ENCODE data around the gene SLC25A21.
"Not testable (repeated sequence)": the region's sequence is repeated elsewhere in the genome, so short reads cannot be mapped to it uniquely, and the experiment has no call there.

The SLC25A21 gene

DNA sequence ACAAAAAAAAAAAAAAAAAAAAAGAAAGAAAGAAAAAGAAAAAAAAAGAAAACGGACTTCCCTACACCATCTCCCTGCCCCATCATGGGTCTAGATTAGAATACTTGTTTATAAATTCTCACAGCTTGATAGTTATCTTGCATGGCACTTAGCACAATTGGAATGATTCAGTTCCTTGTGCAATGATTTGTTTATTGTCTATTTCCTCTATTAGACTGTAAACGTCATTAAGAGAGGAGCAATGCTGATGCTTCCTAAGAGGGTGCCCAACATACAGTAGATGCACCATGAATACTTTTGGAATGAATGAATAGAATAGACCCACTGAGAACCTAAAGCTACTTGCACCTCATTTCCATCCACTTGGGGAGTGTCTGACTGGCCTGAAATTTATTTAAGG, 469.9 kb downstream of the SLC25A21 start:
- no peak for DNase-seq (ENCODE audit: low read depth)

DNA sequence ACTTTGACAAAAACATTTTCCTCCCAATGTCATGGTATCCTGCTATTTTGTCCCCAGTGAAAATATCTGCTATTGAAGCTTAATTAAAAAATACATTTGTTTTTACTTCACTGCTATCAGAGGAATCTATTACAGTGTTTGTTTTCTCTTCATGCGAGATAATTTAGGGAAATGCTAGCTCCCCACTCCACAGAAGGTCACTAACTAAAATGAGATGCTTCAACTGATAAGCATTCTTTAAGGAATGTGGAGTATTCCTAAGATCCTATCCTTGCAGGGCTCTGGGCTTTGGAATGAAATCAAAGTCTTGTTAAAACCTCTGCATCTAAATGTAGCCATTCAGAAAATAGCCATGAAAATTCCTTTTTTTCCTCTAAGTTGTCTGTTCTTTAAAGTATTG, 471.3 kb downstream of the SLC25A21 start:
- DNase-seq (ENCODE audit: low read depth), result no peak

GRCh38 chr14:36700651-36701050, 471.8 kb downstream of the SLC25A21 start:
- DNase-seq (ENCODE audit: low read depth), result no peak

GRCh38 chr14:36699420-36699819, 473.0 kb downstream of the SLC25A21 start:
- not testable (repeated sequence) for DNase-seq (ENCODE audit: low read depth)

GRCh38 chr14:36690311-36691040, 481.9 kb downstream of the SLC25A21 start:
- no peak for DNase-seq (ENCODE audit: low read depth)

GRCh38 chr14:36684946-36685345, 487.5 kb downstream of the SLC25A21 start:
- no peak for DNase-seq (ENCODE audit: low read depth)

DNA sequence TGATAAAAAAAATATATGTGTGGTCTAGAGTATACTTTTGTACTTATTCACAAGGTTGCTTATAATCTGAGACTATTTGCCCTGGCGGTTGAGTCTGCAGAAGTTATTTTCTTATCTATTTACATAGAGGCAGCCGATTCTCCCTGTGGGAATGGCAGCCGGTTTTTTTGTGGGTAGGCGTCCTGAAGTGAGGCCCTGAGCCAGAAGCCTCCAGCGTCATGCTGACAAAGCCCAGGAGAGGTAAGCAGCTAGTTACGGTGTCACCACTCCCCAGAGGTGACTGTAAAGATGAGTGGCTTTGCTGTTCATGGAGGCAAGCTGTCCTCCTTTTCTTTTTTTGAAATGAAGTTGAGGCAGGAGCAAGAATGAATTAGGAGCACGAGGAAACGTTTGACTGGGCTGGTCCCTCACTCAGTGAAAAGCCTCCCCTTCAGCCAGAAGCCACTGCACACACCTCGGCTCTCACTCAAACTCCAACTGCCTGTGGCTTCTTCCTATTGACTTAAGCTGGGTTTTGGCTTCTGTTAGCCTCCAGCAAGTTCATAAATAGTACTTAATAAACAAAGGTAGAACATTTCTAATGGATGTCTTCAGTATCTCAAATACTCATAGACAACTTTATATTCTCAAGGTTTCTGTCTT, 489.2 kb downstream of the SLC25A21 start:
- DNase-seq (ENCODE audit: low read depth), result no peak

GRCh38 chr14:36682338-36682737, 490.1 kb downstream of the SLC25A21 start:
- DNase-seq (ENCODE audit: low read depth), result no peak

GRCh38 chr14:36676236-36676635, 496.2 kb downstream of the SLC25A21 start:
- DNase-seq (ENCODE audit: low read depth), result no peak

GRCh38 chr14:36675581-36675980, 496.8 kb downstream of the SLC25A21 start:
- no peak for DNase-seq (ENCODE audit: low read depth)

GRCh38 chr14:36674659-36675058, 497.7 kb downstream of the SLC25A21 start:
- DNase-seq (ENCODE audit: low read depth), result no peak

GRCh38 chr14:36672095-36672494, 500.3 kb downstream of the SLC25A21 start:
- DNase-seq (ENCODE audit: low read depth), result no peak

- no peak for DNase-seq (ENCODE audit: low read depth)
These were observed 501.3 kb downstream of the SLC25A21 start for GRCh38 chr14:36671149-36671548.

GRCh38 chr14:36667679-36668078, 504.7 kb downstream of the SLC25A21 start:
- no peak for DNase-seq (ENCODE audit: low read depth)

DNA sequence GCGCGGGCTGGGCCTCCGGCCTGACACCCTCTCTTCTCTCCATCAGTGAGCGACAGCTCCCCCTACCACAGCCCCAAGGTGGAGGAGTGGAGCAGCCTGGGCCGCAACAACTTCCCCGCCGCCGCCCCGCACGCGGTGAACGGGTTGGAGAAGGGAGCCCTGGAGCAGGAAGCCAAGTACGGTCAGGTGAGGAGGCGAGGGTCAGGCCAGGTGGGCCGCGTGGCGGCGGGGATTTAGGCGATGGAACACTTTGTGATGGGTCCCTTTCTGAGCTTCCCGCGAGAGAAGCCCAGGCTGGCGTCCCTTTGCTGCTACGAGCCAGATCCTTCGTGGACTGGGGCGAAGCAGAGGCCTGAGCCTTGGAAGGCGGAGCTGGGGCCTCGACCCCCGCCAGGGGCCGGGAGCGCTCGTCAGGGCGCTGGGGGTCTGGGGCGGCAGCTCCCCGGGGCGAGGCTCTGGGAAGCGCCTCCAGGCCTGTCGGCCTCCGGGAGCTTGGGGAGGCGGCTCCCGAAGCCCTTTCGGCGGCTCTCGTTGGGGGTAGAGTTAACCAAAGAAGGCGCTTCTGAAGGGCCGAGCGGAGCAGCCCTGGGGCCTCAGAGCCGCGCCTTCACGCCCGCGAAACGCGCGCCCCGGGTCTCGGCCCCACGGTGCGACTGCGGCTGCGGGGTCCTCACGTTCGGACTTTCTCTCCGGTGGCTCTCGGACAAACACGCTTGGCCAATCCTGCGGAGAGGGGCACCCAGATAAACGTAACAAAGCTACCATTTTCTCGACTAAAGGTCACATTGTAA, 505.8 kb downstream of the SLC25A21 start:
- DNase-seq (ENCODE audit: low read depth), result no peak

- no peak for DNase-seq (ENCODE audit: low read depth)
These were observed 506.5 kb downstream of the SLC25A21 start for GRCh38 chr14:36665887-36666415.

GRCh38 chr14:36664322-36665193, 507.8 kb downstream of the SLC25A21 start:
- no peak for DNase-seq (ENCODE audit: low read depth)

DNA sequence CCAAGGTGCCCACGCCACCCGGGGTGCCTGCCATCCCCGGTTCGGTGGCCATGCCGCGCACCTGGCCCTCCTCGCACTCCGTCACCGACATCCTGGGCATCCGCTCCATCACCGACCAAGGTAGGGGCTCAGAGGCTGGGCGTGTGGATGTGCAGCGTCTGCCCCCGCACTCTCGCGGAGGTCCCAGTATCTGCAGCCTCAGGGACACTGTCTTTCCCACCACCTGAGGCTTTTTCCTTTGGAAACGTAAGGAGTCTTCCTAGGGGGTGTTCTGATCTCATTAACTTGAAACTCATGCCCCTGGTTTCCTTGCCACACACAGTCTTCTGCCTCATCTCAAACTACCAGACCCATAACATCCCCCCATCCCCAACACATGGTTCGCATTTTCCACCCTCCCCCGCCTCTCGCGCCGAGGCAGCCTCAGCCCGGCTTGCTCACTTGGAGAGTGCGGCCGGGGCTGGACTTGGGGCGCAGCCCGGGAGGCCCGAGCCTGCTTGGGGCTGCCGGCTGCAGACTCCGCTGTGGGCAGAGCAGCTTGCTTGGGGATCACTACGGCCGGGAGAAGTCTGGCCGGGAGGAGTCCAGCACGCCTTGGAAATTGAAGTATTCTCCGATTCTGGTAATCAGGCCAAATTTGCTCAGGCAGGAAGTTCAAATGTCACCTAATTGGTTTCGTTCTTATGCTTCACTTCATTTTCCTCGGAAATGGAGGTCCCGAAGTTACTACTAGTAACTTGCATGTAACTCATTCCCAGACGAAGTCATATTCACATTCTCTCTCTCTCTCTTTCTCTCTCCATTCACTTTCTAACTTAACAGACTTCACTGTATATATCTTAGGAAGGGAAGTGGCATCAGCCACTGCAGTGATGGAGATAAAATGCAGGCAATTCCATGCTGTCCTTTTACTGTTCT, 508.7 kb downstream of the SLC25A21 start:
- no peak for DNase-seq (ENCODE audit: low read depth)

GRCh38 chr14:36662543-36663403, 509.6 kb downstream of the SLC25A21 start:
- no peak for DNase-seq (ENCODE audit: low read depth)

DNA sequence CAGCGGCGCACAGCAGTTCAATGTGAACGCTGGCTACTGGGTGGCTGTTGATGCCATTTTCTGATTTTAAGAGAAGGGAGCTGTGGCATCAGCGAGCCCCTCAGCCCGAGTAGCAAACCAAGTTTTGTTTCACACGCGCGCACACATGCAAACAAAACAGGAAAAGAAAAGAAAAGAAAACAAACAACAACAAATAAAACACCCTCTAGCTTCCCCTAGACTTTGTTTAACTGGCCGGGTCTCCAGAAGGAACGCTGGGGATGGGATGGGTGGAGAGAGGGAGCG, 510.2 kb downstream of the SLC25A21 start:
- DNase-seq (ENCODE audit: low read depth), result no peak

Measured in activated gamma-delta T cell treated with anti-CD3 and anti-CD28 coated beads, Interleukin-2, amount 50 U/mL, for 16 hours (primary cell).